ENCODE results near the gene SLC25A33.

The SLC25A33 gene

GRCh38 chr1:9601942-9602793, 62.9 kb downstream of the SLC25A33 start:
- no peak for DNase-seq (ENCODE audit: low read depth)

GRCh38 chr1:9602794-9603167, 63.5 kb downstream of the SLC25A33 start:
- DNase-seq (ENCODE audit: low read depth), result no peak

- DNase-seq (ENCODE audit: low read depth), result no peak
Measured at GRCh38 chr1:9603307-9603706, 64.0 kb downstream of the SLC25A33 start.

- no peak for DNase-seq (ENCODE audit: low read depth)
Measured at GRCh38 chr1:9603766-9604753, 64.8 kb downstream of the SLC25A33 start.

GRCh38 chr1:9604836-9605235, 65.6 kb downstream of the SLC25A33 start:
- DNase-seq (ENCODE audit: low read depth), result no peak

- DNase-seq (ENCODE audit: low read depth), result no peak
Measured at GRCh38 chr1:9605946-9606455, 66.7 kb downstream of the SLC25A33 start.

GRCh38 chr1:9606458-9606857, 67.2 kb downstream of the SLC25A33 start:
- no peak for DNase-seq (ENCODE audit: low read depth)

- DNase-seq (ENCODE audit: low read depth), result no peak
Measured at GRCh38 chr1:9606948-9607347, 67.7 kb downstream of the SLC25A33 start.

GRCh38 chr1:9607352-9607751, 68.1 kb downstream of the SLC25A33 start:
- DNase-seq (ENCODE audit: low read depth), result no peak

- DNase-seq (ENCODE audit: low read depth), result no peak
Measured at GRCh38 chr1:9609998-9610397, 70.7 kb downstream of the SLC25A33 start.

- no peak for DNase-seq (ENCODE audit: low read depth)
Measured at GRCh38 chr1:9610548-9610947, 71.3 kb downstream of the SLC25A33 start.

- DNase-seq (ENCODE audit: low read depth), result no peak
Measured at GRCh38 chr1:9611716-9612115, 72.5 kb downstream of the SLC25A33 start.

GRCh38 chr1:9612162-9612845, 73.0 kb downstream of the SLC25A33 start:
- DNase-seq (ENCODE audit: low read depth), result no peak

- DNase-seq (ENCODE audit: low read depth), result no peak
Measured at GRCh38 chr1:9612871-9613624, 73.8 kb downstream of the SLC25A33 start.

- no peak for DNase-seq (ENCODE audit: low read depth)
Measured at GRCh38 chr1:9613625-9614299, 74.5 kb downstream of the SLC25A33 start.

GRCh38 chr1:9615316-9616063, 76.2 kb downstream of the SLC25A33 start:
- DNase-seq (ENCODE audit: low read depth), result no peak

- no peak for DNase-seq (ENCODE audit: low read depth)
Measured at GRCh38 chr1:9618909-9619679, 79.8 kb downstream of the SLC25A33 start.

GRCh38 chr1:9621032-9621431, 81.8 kb downstream of the SLC25A33 start:
- no peak for DNase-seq (ENCODE audit: low read depth)

GRCh38 chr1:9624081-9624480, 84.8 kb downstream of the SLC25A33 start:
- DNase-seq (ENCODE audit: low read depth), result no peak
